Cerebellar cortex (tissue), 1 donor: Measurements from ENCODE around the gene ZNF574.
"Not testable (repeated sequence)": the region's sequence is repeated elsewhere in the genome, so short reads cannot be mapped to it uniquely, and the experiment has no call there.

Experiments used
- DNase-seq: peaks from one replicate; pipeline ENCODE4 v3.0.0-alpha.2; 2015; ENCODE audit warnings: low spot score

Gene ZNF574, protein sequence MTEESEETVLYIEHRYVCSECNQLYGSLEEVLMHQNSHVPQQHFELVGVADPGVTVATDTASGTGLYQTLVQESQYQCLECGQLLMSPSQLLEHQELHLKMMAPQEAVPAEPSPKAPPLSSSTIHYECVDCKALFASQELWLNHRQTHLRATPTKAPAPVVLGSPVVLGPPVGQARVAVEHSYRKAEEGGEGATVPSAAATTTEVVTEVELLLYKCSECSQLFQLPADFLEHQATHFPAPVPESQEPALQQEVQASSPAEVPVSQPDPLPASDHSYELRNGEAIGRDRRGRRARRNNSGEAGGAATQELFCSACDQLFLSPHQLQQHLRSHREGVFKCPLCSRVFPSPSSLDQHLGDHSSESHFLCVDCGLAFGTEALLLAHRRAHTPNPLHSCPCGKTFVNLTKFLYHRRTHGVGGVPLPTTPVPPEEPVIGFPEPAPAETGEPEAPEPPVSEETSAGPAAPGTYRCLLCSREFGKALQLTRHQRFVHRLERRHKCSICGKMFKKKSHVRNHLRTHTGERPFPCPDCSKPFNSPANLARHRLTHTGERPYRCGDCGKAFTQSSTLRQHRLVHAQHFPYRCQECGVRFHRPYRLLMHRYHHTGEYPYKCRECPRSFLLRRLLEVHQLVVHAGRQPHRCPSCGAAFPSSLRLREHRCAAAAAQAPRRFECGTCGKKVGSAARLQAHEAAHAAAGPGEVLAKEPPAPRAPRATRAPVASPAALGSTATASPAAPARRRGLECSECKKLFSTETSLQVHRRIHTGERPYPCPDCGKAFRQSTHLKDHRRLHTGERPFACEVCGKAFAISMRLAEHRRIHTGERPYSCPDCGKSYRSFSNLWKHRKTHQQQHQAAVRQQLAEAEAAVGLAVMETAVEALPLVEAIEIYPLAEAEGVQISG

DNA sequence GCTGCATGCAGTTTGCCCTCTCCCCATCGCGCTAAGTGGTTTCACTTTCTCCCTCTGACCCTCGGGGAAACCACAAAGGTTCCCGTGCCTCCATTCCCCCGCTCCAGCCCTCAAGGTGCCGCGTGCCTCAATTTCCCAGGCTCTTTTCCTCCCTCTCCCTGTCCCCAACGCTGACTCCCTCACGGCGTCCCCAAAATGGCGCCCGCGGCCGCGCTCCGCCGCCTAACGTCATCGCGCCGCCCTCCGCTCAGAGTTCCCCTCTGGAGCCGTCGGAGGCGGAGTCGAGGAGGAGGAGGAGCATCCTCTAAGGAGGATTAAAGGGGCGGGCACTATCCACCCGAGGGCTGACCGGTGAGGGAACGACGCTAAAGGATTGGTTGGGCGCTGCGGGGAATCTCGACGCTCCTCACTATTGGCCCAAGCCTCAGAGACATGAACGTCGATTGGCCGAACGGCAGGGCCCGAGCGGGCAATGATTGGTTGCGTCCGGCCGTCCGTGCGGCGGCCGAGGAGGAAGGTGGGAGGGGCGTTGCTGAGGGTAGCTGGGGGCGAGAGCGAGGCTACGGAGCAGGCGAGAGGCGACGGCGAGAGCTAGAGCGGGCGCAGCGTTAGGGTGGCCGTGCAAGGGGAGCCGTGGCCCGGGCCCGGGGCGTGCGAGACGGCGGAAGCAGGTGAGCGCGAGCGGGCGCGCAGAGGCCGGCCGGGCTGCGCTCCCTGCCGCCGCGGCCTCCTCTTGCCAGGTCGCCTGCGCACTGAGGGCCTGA, at the start of gene ZNF574:
TSS of gene ZNF574 (plus strand) at position 551 of the 764 bp plus-strand sequence. CDS start 2,441 bp downstream, outside the sequence.
- DNase-seq, result peak; percentile 100

DNA sequence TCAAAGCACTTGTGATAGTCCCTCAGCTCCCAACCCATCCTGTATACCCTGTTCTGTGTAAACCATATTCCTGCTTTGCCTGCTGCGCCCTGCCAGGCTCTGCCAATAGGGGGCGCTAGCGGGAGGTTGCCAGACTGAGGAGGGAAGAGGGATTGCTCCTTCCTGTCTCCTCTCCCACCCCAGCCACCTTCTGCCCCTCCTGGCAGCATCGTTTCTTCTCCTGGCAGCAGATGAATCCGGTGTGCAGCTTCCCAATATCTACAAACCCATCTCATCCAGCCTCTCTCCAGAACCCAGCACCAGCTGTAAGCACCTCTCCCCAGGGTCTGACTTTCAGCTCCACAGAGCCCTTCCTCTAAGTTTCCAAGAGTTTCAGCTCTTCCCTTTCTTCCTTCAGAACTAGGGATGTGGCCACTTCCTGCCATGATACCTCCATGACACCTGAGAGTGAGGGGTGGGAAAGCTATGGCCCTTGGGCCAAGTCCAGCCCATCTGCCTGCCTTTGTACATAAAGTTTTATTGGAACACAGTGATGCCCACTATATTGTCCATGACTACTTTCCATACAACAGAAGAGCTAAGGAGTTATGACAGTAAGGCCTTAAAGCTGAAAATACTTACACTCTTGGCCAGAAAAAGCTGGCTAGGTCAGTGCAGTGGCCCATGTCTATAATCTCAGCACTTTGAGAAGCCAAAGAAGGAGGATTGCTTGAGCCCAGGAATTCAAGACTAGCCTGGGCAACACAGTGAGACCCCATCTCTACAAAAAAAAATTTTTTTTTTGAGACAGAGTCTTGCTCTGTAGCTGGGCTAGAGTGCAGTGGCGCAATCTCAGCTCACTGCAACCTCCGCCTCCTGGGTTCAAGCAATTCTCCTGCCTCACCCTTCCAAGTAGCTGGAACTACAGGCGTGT, 47.4 kb upstream of the ZNF574 start:
- DNase-seq, result peak; percentile 54

DNA sequence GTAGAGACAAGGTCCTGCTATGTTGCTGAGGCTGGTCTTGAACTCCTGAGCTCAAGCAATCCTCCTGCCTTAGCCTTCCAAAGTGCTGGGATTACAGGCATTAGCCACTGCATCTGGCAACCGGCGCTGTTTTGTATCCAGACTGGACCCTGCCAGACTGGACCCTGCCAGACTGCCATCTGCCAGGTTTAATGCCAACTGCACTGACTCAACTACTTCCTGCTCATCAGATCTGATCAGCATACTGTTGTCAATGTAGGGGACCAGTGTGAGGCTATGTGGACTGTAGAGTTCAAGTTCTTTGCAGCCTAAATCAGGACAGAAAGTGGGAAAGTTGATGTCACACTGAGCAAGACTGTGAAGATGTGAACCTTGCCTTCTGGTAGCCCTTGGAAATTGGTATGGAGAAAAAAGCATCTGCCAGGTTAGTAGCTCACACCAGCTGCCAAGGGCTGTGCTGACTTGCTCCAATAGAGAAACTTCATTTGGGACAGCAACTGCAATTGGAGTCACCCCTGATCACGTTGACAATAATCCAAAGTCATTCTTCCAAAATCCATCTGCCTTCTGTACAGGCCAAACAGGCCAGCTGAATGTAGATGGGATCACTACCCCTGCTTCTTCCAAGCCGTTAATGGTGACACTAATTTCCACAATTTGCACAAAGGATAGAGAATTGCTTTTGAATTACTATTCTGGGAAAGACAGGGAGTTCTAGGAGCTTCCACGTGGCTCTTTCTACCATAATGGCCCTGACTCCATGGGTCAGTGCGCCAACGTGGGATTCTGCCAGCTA, 45.1 kb upstream of the ZNF574 start:
- peak; percentile 68 for DNase-seq

DNA sequence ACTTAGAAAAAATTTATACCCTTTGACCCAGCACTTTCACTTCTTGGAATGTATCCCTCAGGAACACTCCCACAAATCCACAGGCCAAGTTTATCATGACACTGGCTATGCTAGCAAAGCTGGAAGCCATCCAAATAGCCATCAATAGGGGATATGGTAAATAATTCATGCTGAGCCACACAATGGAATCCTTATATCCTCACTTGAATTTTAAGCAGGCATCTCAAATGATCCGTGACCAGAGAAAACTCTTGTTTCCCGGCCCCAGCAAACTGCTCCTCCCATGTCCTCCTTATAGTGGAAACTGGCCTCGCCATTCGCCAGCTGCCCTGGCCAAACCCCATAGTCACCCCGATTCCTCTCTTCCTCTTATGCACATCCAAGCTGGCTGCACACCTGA, 43.5 kb upstream of the ZNF574 start:
- DNase-seq, result no peak

DNA sequence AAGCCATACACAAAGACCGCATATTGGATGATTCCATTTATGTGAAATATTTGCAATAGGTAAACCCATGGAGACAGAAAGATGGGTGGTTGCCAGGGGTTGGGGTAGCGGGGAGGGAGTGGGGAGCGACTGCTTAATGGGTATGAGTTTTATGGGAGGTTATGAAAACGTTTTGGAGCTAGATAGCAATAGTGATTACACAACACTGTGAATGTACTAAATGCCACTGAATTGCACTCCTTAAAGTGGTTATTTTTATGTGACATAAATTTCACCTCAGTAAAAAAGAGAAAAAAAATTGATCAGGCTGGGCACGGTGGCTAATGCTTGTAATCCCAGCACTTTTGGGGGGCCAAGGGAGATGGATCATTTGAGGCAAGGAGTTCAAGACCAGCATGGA, 42.6 kb upstream of the ZNF574 start:
- no peak for DNase-seq

DNA sequence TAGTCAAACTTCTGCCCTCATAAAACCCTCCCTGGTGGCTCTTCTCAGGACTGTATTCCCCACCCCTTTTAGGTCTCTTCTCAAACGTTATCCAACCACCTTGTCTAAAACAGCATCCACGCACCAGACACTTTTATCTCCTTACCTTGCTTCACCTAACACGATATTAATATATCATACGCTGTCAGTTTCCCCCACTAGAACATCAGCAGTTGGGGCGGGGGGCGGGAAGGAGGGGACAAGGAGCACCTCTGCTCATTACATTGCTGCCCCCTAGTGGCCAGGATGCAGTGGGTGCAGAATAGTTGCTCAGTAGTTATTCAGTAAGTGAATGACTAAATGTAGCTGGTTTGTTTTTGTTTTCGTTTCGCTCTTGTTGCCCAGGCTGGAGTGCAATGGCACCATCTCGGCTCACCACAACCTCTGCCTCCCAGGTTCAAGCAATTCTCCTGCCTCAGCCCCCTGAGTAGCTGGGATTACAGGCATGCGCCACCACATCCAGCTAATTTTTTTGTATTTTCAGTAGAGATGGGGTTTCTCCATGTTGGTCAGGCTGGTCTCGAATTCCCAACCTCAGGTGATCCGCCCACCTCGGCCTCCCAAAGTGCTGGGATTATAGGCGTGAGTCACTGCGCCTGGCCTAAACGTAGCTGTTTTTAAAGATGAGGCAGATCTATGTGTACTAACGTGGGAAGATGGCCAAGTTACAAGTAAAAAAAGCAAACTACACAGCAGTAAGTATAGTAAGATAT, 41.1 kb upstream of the ZNF574 start:
- DNase-seq, result peak; percentile 81

DNA sequence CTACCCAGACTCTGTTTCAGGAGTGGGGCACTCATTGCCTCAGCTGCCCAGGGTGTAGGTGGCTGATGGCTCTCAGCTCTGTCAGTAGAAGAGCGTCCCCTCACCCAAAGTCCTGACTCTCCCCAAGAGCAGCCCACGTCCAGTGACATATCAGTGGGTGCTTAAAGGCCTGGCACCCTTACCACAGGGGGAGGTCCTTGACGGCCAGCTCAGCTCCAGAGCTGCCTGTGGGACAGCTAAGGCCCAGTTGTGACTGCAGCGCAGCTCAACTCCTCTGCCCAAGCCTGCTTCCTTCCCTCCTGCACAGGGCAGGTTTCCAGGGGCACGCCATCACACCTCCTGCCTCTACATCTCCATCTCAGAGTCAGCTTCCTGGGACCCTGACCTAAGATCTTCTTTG, 38.3 kb upstream of the ZNF574 start:
- DNase-seq, result no peak

DNA sequence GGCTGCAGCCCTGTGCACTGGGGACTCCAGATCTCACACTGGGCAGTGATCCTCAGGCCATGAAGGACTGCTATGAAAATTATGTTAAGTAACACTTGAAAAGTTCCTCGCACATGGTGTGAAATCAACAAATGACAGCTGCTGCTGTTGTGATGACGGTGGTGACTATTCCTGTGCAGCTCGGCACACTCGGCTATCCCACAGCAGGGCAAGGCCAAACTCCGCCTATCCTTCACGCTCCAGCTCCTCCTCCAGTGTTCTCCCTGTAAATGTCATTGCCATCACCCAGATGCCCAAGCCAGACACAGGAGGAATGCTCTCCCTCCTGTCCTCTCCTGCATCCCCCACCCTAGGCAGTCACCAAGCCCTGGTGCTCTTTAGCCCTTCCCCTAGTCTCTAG, 37.3 kb upstream of the ZNF574 start:
- peak; percentile 49 for DNase-seq

DNA sequence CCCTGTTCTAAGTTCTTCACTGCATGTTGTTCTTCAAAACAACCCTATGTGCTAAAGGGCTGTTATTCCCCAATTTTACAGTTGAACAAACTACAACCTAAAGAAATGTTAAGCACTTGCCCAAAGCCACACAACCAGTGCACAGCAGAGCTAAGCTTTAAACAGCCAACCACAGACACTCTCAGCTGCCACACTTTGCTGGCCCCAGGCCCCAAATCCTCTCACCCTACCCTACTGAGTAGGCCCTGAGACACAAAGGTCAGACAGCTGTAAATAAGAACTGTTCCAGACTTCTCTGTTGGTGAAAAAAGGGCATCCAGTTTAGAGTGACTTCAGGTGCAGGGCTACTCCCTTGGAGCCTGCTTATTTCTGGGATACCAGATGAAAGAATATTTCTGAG, 35.9 kb upstream of the ZNF574 start:
- DNase-seq, result no peak

DNA sequence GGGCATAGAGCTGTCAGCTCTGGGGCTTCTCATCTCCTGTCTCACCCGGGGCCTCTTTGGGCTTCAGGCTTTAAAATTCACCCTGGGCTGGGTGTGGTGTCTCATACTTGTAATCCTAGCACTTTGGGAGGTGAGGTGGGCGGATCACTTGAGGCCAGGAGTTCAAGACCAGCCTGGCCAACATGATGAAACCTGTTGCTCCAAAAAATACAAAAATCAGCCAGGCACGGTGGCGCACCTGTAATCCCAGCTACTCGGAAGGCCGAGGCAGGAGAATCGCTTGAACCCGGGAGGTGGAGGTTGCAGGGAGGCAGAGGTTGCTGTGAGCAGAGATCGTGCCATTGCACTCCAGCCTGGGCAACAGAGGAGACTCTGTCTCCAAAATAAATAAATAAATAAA, 35.5 kb upstream of the ZNF574 start:
- DNase-seq, result not testable (repeated sequence)

DNA sequence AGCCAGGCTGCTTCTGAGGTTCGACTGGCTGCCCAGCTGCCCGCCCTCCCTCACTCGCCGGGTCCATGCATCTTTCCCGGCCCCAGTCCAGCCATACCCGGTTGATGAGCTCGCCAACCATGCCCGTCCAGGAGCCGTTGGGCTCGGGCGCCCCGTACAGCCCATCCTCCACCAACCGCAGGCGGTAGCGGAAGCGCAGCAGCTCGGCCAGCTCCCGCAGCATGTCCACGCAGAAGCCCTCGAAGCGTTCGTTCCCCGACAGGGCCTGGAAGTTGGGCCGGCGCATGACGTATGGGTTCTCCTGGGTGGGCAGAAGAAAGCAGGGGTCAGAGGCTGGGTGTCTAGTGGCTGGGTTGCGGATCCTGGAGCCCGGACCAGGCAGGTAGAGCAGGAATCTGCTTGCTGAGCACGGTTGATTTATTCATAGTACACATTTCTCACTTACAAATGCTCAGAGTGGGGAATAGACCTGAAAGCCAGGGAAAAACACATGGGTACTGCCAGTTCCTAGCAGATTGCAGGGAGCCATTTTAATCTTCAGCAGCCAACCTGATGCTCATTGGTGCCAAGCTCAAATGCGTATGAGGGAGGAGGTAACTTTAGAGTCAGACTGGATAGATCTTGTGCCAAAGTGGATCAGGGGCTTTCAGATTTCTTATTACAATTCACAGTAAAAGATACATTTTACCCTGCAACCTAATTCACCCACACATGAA, 33.4 kb upstream of the ZNF574 start:
- DNase-seq, result peak; percentile 93

DNA sequence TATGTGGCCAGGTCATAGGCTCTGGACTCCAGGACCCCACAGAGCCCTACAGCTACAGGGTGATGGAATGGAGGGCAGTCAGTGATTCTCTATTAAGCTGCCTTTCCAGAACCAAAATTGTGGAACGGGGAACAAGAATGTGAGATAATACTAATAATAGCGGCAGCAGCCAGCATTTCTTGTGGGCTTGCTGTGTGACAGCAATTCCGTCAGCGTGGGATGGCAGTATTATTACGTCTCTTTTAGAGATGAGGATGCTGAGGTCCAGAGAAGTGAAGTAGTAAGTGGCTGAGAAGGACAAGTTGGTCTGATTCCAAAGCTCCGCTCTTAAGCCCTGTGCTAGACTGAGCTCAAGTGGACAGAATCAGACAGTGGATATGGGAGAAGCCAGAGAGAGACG, 30.4 kb upstream of the ZNF574 start:
- DNase-seq, result no peak

DNA sequence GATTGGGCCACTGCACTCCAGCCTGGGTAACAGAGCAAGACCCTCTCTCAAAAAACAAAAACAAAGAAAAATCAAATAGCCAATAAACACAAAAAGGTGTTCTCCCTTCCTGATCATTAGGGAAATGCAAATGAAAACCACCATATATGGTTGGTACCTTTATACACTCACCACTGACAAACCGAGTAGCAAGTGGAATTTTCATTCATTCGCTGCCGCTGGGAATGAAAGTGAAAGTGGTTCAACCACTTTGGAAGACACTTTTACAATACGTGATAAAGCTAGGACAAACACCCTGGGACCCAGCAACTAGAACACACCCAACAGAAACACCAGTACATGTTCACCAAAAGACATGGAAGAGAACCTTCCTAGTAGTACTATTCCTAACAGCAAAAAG, 27.0 kb upstream of the ZNF574 start:
- DNase-seq, result no peak

DNA sequence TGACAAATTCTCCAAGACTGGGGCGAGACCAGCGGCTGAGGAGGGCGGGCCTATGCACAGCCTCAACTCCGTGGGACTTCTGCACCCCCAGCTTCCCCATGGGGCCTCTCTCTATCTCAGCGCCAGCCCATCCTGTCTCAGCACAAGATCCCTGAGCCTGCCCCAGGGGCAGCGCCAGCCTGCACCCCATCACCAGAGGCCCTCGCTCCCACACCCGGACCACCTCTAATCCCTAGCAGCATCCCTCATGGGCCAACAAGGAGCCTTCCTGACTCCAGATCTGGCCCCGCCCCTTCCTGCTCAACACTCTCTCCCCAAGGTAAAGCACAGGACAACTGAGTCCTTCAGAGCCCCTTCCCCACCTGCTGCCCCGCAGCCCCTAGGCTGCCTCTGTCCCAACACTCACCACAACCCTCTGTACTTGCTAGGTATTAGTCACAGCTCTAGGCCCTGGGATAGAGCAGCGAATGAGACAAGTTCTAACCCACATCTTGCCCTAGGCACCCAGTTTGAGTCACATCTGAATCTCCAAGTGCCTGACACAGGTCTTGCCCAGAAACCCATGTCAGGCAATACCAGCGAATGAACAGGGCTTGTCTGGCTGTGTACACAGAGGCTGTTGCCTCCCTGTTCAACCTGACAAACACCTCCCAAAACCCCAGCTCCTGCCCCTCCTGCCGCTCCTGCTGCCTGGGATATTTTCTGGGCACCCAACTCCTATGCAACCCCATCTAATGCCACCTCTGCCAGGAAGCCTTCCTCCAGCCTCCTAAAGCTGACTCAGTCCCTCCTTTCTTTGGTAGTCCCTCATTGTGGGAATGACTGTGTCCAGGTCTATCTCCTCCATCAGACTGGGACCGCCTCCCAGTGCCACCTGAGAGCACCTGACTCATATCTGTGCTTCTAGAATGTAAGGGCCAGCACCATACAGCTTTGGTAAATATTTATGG, 24.5 kb upstream of the ZNF574 start:
- DNase-seq, result no peak

DNA sequence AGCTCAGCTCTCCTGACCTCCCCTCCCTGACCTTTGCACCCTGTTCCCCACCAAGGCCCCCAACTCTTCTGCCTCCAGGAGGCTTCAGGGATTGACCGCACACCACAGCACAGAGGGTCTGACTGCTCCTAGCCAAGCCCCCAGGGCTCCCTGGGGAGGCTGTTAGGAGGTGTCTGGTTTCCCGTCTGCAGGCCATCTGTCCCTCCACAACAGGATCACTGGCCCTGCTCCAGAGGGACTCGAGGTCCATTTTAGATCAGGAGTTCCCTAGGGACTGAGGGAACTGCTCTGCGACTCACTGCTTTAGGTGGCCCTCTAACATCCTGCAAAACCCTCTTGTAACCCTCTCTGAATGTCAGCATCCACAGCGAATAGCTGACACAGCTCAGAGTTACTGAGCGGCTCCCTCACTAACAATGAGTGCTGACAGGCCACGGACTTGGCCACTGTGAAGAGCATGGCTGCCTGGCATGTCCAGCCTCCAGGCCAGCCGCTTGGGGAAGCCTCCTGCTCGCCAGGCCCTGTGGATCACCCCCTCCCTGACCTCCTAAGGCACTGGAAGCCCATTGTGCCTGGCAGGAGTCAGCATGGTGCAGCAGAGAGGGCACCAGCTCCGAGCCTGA, 23.6 kb upstream of the ZNF574 start:
- DNase-seq, result peak; percentile 50

DNA sequence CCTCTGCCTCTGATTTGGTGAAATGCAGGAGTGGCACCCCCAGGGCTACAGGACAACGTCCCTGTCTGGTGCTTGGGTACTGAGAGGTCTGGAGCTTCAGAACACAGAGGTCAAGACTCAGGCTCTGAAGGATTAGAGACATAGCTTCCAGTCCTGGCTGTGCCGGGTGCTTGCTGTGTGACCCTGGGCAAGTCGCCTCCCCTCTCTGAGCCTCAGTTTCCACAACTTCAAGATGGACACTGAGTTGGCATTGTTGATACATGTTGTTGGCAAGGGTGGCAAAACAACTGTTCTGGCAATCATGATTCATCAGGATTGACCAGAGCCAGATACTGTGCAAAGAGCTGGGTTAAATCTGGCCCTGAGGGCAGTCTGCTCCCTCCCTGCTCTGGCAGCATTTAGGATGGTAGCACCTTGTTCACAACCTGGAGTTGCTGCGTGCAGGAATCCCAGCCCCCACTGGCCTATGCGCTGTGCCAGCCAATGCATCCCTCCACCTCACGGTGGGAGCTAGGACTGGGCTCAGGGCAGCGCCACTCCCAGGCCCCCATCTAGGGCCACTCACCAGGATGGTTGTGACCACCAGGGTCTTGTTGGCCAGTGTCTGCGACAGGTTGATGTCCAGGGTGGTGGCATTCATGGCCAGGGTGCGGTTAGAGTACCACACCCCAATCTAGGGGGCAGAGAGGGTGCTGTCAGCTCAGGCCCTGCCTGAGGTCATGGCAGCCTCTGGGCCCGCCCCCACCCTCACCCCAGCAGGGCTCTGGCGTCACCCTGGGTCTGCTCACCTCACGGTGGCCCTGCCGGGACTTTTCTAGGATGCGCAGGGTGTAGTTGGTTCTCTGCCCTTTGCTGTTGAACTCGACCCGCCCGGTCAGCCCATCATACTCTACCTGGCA, 22.7 kb upstream of the ZNF574 start:
- DNase-seq, result no peak
